Mesothelial cell of epicardium (in vitro differentiated cells): Measurements from ENCODE around the gene PRXL2A. TPM values are rescaled to one million over a fixed set of nuclear protein-coding genes. Genes with fewer than 3 reads are reported as not detected.

Experiments
- DNase-seq, 2 experiments: peaks; one replicate each; pipeline ENCODE4 v3.0.0; 2021; ENCODE audit warnings: low spot score in 2 of 2; ENCODE audit not compliant: unreplicated experiment in 2 of 2
- H3K27ac Mint-ChIP-seq: 2 replicates; pipeline ENCODE4 v1.8.0; 2021; ENCODE audit warnings: mixed read lengths
- H3K27me3 Mint-ChIP-seq: 2 replicates; pipeline ENCODE4 v1.8.0; 2021; ENCODE audit warnings: low read depth, mixed read lengths
- H3K36me3 Mint-ChIP-seq: 2 replicates; pipeline ENCODE4 v1.8.0; 2021; ENCODE audit warnings: mixed read lengths
- H3K4me1 Mint-ChIP-seq: 2 replicates; pipeline ENCODE4 v1.8.0; 2021; ENCODE audit warnings: mixed read lengths
- H3K4me3 Mint-ChIP-seq: 2 replicates; pipeline ENCODE4 v1.8.0; 2021; ENCODE audit warnings: mild to moderate bottlenecking, moderate library complexity, mixed read lengths
- H3K9me3 Mint-ChIP-seq: 2 replicates; pipeline ENCODE4 v1.8.0; 2021; ENCODE audit warnings: mixed read lengths
- CTCF ChIP-seq: fragments of 200-600 bp; sonication (generic); IDR thresholded peaks from one replicate; pipeline ENCODE4 v1.5.0; 2021; ENCODE audit warnings: antibody characterized with exemption; ENCODE audit not compliant: unreplicated experiment
- total RNA-seq: library from RNA; stranded (reverse); gene quantifications from 3 replicates; pipeline ENCODE4 v1.2.1, GENCODE V29; 2021

Gene PRXL2A
- total RNA-seq, 1 donor from 2014 or later: 93.9 TPM

- Mint-ChIP-seq H3K27ac (peak overlapping the region; percentile 85), H3K4me1 (peaks cover 76% of the 10 kb centered on the region), H3K4me3 (no peak overlapping the region), H3K9me3 (no peaks in the 10 kb centered on the region), H3K36me3 (no peaks in the 10 kb centered on the region), H3K27me3 (no peaks in the 10 kb centered on the region)
- no peak for DNase-seq
- TF ChIP-seq CTCF: no peak
Observed at GRCh38 chr10:80457554-80458262, 49.4 kb downstream of the PRXL2A start.

- no peak overlapping the region for H3K4me3 Mint-ChIP-seq
- DNase-seq: no peak
- no peaks in the 10 kb centered on the region for H3K27me3 Mint-ChIP-seq
- H3K36me3 Mint-ChIP-seq: no peaks in the 10 kb centered on the region
- TF ChIP-seq CTCF: no peak
- no peaks in the 10 kb centered on the region for H3K9me3 Mint-ChIP-seq
- peaks cover 78% of the 10 kb centered on the region for H3K4me1 Mint-ChIP-seq
- peak overlapping the region; percentile 85 for H3K27ac Mint-ChIP-seq
Observed at GRCh38 chr10:80458263-80458625, 49.9 kb downstream of the PRXL2A start.

GRCh38 chr10:80458638-80459037, 50.3 kb downstream of the PRXL2A start:
- Mint-ChIP-seq H3K27me3 (no peaks in the 10 kb centered on the region), H3K36me3 (no peaks in the 10 kb centered on the region), H3K4me1 (peaks cover 78% of the 10 kb centered on the region), H3K27ac (peak overlapping the region; percentile 85), H3K4me3 (peak overlapping the region; percentile 11), H3K9me3 (no peaks in the 10 kb centered on the region)
- no peak for DNase-seq
- TF ChIP-seq CTCF: no peak

GRCh38 chr10:80459047-80459865, 50.9 kb downstream of the PRXL2A start:
- no peaks in the 10 kb centered on the region for H3K9me3 Mint-ChIP-seq
- DNase-seq: no peak
- H3K4me1 Mint-ChIP-seq: peaks cover 83% of the 10 kb centered on the region
- no peaks in the 10 kb centered on the region for H3K36me3 Mint-ChIP-seq
- no peak for TF ChIP-seq CTCF
- H3K27me3 Mint-ChIP-seq: no peaks in the 10 kb centered on the region
- peak overlapping the region; percentile 93 for H3K27ac Mint-ChIP-seq
- peak overlapping the region; percentile 15 for H3K4me3 Mint-ChIP-seq

- peak; percentile 69 to 82 for DNase-seq
- Mint-ChIP-seq H3K9me3 (no peaks in the 10 kb centered on the region), H3K4me1 (peaks cover 90% of the 10 kb centered on the region), H3K27me3 (no peaks in the 10 kb centered on the region), H3K36me3 (no peaks in the 10 kb centered on the region), H3K27ac (peak overlapping the region; percentile 93), H3K4me3 (peak overlapping the region; percentile 11)
- no peak for TF ChIP-seq CTCF
Observed at GRCh38 chr10:80460399-80461207, 52.3 kb downstream of the PRXL2A start.
